Glutamatergic neuron (in vitro differentiated cells): ENCODE results near the gene SPAG6. TPM values are rescaled to one million over a fixed set of nuclear protein-coding genes. Genes with fewer than 3 reads are reported as not detected.
A peak's percentile ranks its signal among the peaks of the same experiment; 100 is the strongest.

ENCODE experiments used
- DNase-seq: peaks from one replicate; pipeline ENCODE4 v3.0.0; 2022
- H3K27ac Mint-ChIP-seq: one replicate; pipeline ENCODE4 v1.8.0; 2020; ENCODE audit warnings: mild to moderate bottlenecking, mixed read lengths, inconsistent platforms; ENCODE audit not compliant: unreplicated experiment
- H3K27me3 Mint-ChIP-seq: one replicate; pipeline ENCODE4 v1.8.0; 2020; ENCODE audit warnings: mild to moderate bottlenecking, moderate library complexity, mixed read lengths, inconsistent platforms; ENCODE audit not compliant: unreplicated experiment
- H3K36me3 Mint-ChIP-seq: one replicate; pipeline ENCODE4 v1.8.0; 2020; ENCODE audit warnings: mild to moderate bottlenecking, mixed read lengths, inconsistent platforms; ENCODE audit not compliant: unreplicated experiment
- H3K4me1 Mint-ChIP-seq: one replicate; pipeline ENCODE4 v1.8.0; 2020; ENCODE audit warnings: mild to moderate bottlenecking, low read depth, mixed read lengths, inconsistent platforms; ENCODE audit not compliant: unreplicated experiment
- H3K4me3 Mint-ChIP-seq: one replicate; pipeline ENCODE4 v1.8.0; 2020; ENCODE audit warnings: mild to moderate bottlenecking, mixed read lengths, inconsistent platforms; ENCODE audit not compliant: unreplicated experiment
- H3K9me3 Mint-ChIP-seq: one replicate; pipeline ENCODE4 v1.8.0; 2020; ENCODE audit warnings: mild to moderate bottlenecking, moderate library complexity, mixed read lengths, inconsistent platforms; ENCODE audit not compliant: unreplicated experiment
- CTCF ChIP-seq: fragments of 200-600 bp; sonication (generic); IDR thresholded peaks from one replicate; pipeline ENCODE4 v1.5.0; 2021; ENCODE audit not compliant: partially characterized antibody, unreplicated experiment
- total RNA-seq: library from RNA; stranded (reverse); fragmentation: NEBNext Ultra II Directional; extraction: Animal tissue kit (Norgen Biotek cat#: 25700); gene quantifications from one replicate; pipeline ENCODE4 v1.2.1, GENCODE V29; 2021; ENCODE audit not compliant: unreplicated experiment

Gene SPAG6
- total RNA-seq, 1 donor from 2014 or later: not detected

GRCh38 chr10:22340329-22341189, 4.7 kb upstream of the SPAG6 start:
- peaks cover 10% of the 10 kb centered on the region for H3K9me3 Mint-ChIP-seq
- DNase-seq: peak; percentile 61
- peaks cover 4% of the 10 kb centered on the region for H3K36me3 Mint-ChIP-seq
- H3K27ac Mint-ChIP-seq: no peak overlapping the region
- H3K27me3 Mint-ChIP-seq: peaks cover 24% of the 10 kb centered on the region
- TF ChIP-seq CTCF: no peak
- H3K4me3 Mint-ChIP-seq: peak overlapping the region; percentile 89
- H3K4me1 Mint-ChIP-seq: peaks cover 1% of the 10 kb centered on the region

GRCh38 chr10:22341190-22341925, 3.9 kb upstream of the SPAG6 start:
- Mint-ChIP-seq H3K27me3 (peaks cover 26% of the 10 kb centered on the region), H3K27ac (no peak overlapping the region), H3K36me3 (peaks cover 4% of the 10 kb centered on the region), H3K4me1 (peaks cover 1% of the 10 kb centered on the region), H3K4me3 (peak overlapping the region; percentile 76), H3K9me3 (peaks cover 10% of the 10 kb centered on the region)
- DNase-seq: peak; percentile 37
- no peak for TF ChIP-seq CTCF

GRCh38 chr10:22341926-22342196, 3.4 kb upstream of the SPAG6 start:
- Mint-ChIP-seq H3K36me3 (peaks cover 4% of the 10 kb centered on the region), H3K4me1 (peaks cover 1% of the 10 kb centered on the region), H3K4me3 (no peak overlapping the region), H3K27ac (no peak overlapping the region), H3K27me3 (peaks cover 25% of the 10 kb centered on the region), H3K9me3 (peaks cover 11% of the 10 kb centered on the region)
- TF ChIP-seq CTCF: no peak
- DNase-seq: no peak

GRCh38 chr10:22342421-22342820, 2.9 kb upstream of the SPAG6 start:
- Mint-ChIP-seq H3K9me3 (peaks cover 10% of the 10 kb centered on the region), H3K36me3 (peaks cover 4% of the 10 kb centered on the region), H3K4me3 (no peak overlapping the region), H3K27ac (no peak overlapping the region), H3K4me1 (peaks cover under 1% of the 10 kb centered on the region), H3K27me3 (peaks cover 20% of the 10 kb centered on the region)
- DNase-seq: no peak
- TF ChIP-seq CTCF: no peak

- Mint-ChIP-seq H3K4me3 (no peak overlapping the region), H3K9me3 (peaks cover 9% of the 10 kb centered on the region), H3K36me3 (peaks cover 4% of the 10 kb centered on the region), H3K27me3 (peaks cover 16% of the 10 kb centered on the region), H3K27ac (no peak overlapping the region), H3K4me1 (no peaks in the 10 kb centered on the region)
- DNase-seq: no peak
- TF ChIP-seq CTCF: no peak
Measured at GRCh38 chr10:22343731-22344130, 1.6 kb upstream of the SPAG6 start.
